ENCODE data around the gene RABEP2. TPM values are rescaled to one million over a fixed set of nuclear protein-coding genes. Genes with fewer than 3 reads are reported as not detected.
A peak's percentile ranks its signal among the peaks of the same experiment; 100 is the strongest.

Gene RABEP2
- total and polyA plus RNA-seq, 9 of the 15 experiments (the other 6 are each of a cell fraction or from before 2014, with no cell fraction given) = 0.15 to 13.4 (median 3.5) TPM

- TF ChIP-seq MAFF (IDR thresholded peaks at IDR 0.05; ENCODE audit: low read length) (peak; percentile 48), SREBF2 (CRISPR knock-in tag; IDR thresholded peaks at IDR 0.05) (no peak), CEBPB (tag; IDR thresholded peaks at IDR 0.05) (0 out of 2 replicates have a peak, but pooled peaks have one; percentile 32), PKNOX1 (IDR thresholded peaks at IDR 0.05) (peak; percentile 21; the same call in 1 of the 2 replicates), ZBTB17 (CRISPR knock-in tag; IDR thresholded peaks at IDR 0.05) (no peak), UBTF (IDR thresholded peaks at IDR 0.05; ENCODE audit: borderline replicate concordance in 1 of 2, low read depth in 2 of 2, low read length in 2 of 2) (no peak)
Measured at GRCh38 chr16:28917095-28917494, 7.9 kb downstream of the RABEP2 start (continued).

- peak in 1 of 4 experiments; percentile 2 for DNase-seq (ENCODE audit: extremely low read depth in 1 of 4, low spot score in 3 of 4)
- no peak for ATAC-seq
- POLR2A ChIA-PET = interaction anchor here (0.9 to 2.5 kb wide), 2 partner anchors 8 to 10 kb away, joined by 3 to 10 read pairs; no protein-coding TSS in a partner anchor
- intact Hi-C loops (cut with micrococcal nuclease) = no loop called here
- no peaks in the 10 kb centered on the region for H3K27me3 ChIP-seq (ENCODE audit: control insufficient read depth in 2 of 2, insufficient read depth in 2 of 2, low read length in 2 of 2)
- in situ Hi-C loops (cut with MboI) = no loop called here
- H3K9me1 ChIP-seq (ENCODE audit: control insufficient read depth, insufficient read depth, low read length) = no peaks in the 10 kb centered on the region
- no peak overlapping the region for H3K27ac ChIP-seq (ENCODE audit: extremely low read depth, low read depth, low read length)
- no peaks in the 10 kb centered on the region for H3K36me3 ChIP-seq (ENCODE audit: control insufficient read depth, insufficient read depth, low read length)
- CTCF ChIA-PET (ENCODE audit: low intra/inter-chr PET ratio) = no interaction called here
- H3K9me3 ChIP-seq (replicated peaks; ENCODE audit: control insufficient read depth, insufficient read depth, low read depth, low read length) = no peaks in the 10 kb centered on the region
- BruUV-seq (replicated peaks) = no TSS peak
- H3K4me1 ChIP-seq (replicated peaks in 1 of 2; ENCODE audit: control insufficient read depth in 2 of 2, insufficient read depth in 2 of 2, low read length in 2 of 2) = peaks cover 0 to 18% of the 10 kb centered on the region in 2 experiments; a peak in 2 of 5 replicates
- H3K4me3 ChIP-seq = no peak overlapping the region
- no peaks in the 10 kb centered on the region for H4K20me1 ChIP-seq (replicated peaks; ENCODE audit: control insufficient read depth, insufficient read depth, low read length)
- no peak overlapping the region for H3K9ac ChIP-seq (ENCODE audit: insufficient read depth in 1 of 2, low read depth in 2 of 2, low read length in 2 of 2)
- no peaks in the 10 kb centered on the region for H3K79me2 ChIP-seq (ENCODE audit: control insufficient read depth, insufficient read depth, low read length)
- no peak overlapping the region for H2AFZ ChIP-seq (ENCODE audit: low read depth, low read length)
- no peak overlapping the region for H3K4me2 ChIP-seq (ENCODE audit: insufficient read depth, low read length)
- TF ChIP-seq ZNF212 (CRISPR knock-in tag; IDR thresholded peaks at IDR 0.05) (no peak), NFIC (IDR thresholded peaks at IDR 0.05) (peak; percentile 70), ZNF184 (CRISPR knock-in tag; IDR thresholded peaks at IDR 0.05) (no peak), ZNF121 (CRISPR knock-in tag; conservative IDR thresholded peaks at IDR 0.05) (peak; percentile 75), HNRNPLL (IDR thresholded peaks at IDR 0.05; ENCODE audit: low read depth, low read length, poor library complexity, severe bottlenecking) (no peak), ZBTB43 (CRISPR knock-in tag; IDR thresholded peaks at IDR 0.05) (no peak), U2AF1 (optimal IDR thresholded peaks at IDR 0.05; ENCODE audit: low read depth, low read length) (no peak), ZNF431 (CRISPR knock-in tag; IDR thresholded peaks at IDR 0.05) (no peak), TCF7 (IDR thresholded peaks at IDR 0.05; ENCODE audit: borderline replicate concordance) (no peak)
- TF ChIP-seq, protein P1, sequence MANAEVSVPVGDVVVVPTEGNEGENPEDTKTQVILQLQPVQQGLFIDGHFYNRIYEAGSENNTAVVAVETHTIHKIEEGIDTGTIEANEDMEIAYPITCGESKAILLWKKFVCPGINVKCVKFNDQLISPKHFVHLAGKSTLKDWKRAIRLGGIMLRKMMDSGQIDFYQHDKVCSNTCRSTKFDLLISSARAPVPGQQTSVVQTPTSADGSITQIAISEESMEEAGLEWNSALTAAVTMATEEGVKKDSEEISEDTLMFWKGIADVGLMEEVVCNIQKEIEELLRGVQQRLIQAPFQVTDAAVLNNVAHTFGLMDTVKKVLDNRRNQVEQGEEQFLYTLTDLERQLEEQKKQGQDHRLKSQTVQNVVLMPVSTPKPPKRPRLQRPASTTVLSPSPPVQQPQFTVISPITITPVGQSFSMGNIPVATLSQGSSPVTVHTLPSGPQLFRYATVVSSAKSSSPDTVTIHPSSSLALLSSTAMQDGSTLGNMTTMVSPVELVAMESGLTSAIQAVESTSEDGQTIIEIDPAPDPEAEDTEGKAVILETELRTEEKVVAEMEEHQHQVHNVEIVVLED (CRISPR knock-in tag; IDR thresholded peaks at IDR 0.05) = no peak
- no peak for FAIRE-seq
Measured at GRCh38 chr16:28915181-28915580, 9.9 kb downstream of the RABEP2 start.
